H1 (cell line): ENCODE results near the gene MRPL20. TPM values are rescaled to one million over a fixed set of nuclear protein-coding genes. Genes with fewer than 3 reads are reported as not detected.
A peak's percentile ranks its signal among the peaks of the same experiment; 100 is the strongest.

Source experiments
- CTCF ChIA-PET: fragments of 300-600 bp; sonication (Branson Sonifier 250); formaldehyde crosslinking; loops from one replicate; lab custom pipeline; 2021; ENCODE audit not compliant: partially characterized antibody; lab: Charles Lee
- POLR2A ChIA-PET: fragments of 300-600 bp; sonication (Branson Sonifier 250); formaldehyde crosslinking; loops from one replicate; lab custom pipeline; 2021; ENCODE audit warnings: inconsistent platforms; ENCODE audit not compliant: partially characterized antibody; lab: Charles Lee
- DNase-seq, 2 experiments: peaks; one replicate each; pipeline versions ENCODE4 v3.0.0 to v3.0.0-alpha.2; 2010 to 2022; ENCODE audit warnings: low spot score in 2 of 2, low read depth in 1 of 2, mixed read lengths in 1 of 2
- FAIRE-seq: peaks from 2 replicates; lab custom pipeline; 2011; peaks lifted over from hg19 to GRCh38; lab: Jason Lieb, UNC
- H2AFZ ChIP-seq: 2 replicates; pipeline ENCODE4 v1.8.1; 2012; ENCODE audit warnings: low read length, inconsistent platforms
- H2AK5ac ChIP-seq: 2 replicates; pipeline ENCODE4 v1.6.1; 2013; ENCODE audit warnings: low read depth, low read length
- H2BK120ac ChIP-seq: replicated peaks from 2 replicates; pipeline ENCODE3; 2013; ENCODE audit warnings: low read depth, low read length, inconsistent platforms
- H2BK12ac ChIP-seq: 2 replicates; pipeline ENCODE4 v1.6.1; 2013; ENCODE audit warnings: low read depth, low read length
- H2BK15ac ChIP-seq: 2 replicates; pipeline ENCODE4 v1.6.1; 2013; ENCODE audit warnings: low read length
- H2BK20ac ChIP-seq: 2 replicates; pipeline ENCODE4 v1.6.1; 2013; ENCODE audit warnings: low read length
- H2BK5ac ChIP-seq: 2 replicates; pipeline ENCODE4 v1.6.1; 2013; ENCODE audit warnings: low read depth, low read length
- H3K14ac ChIP-seq: 2 replicates; pipeline ENCODE4 v1.6.1; 2013; ENCODE audit warnings: inconsistent platforms; ENCODE audit not compliant: insufficient read length
- H3K18ac ChIP-seq: 2 replicates; pipeline ENCODE4 v1.6.1; 2013; ENCODE audit warnings: low read length; ENCODE audit errors: extremely low read depth
- H3K23ac ChIP-seq: 2 replicates; pipeline ENCODE4 v1.6.1; 2013; ENCODE audit warnings: inconsistent platforms; ENCODE audit not compliant: insufficient read length
- H3K23me2 ChIP-seq: 2 replicates; pipeline ENCODE4 v1.6.1; 2013; ENCODE audit warnings: low read depth, low read length
- H3K27ac ChIP-seq: 2 replicates; pipeline ENCODE4 v1.6.1; 2011; ENCODE audit warnings: low read depth, low read length, inconsistent platforms
- H3K27me3 ChIP-seq, 4 experiments: replicated peaks in 1 of 4; 1 replicate in 1 of 4; 2 replicates in 3 of 4; pipeline versions ENCODE4 v1.6.1 to v1.8.1; 2011 to 2013; ENCODE audit warnings: low read length in 3 of 4, mild to moderate bottlenecking in 3 of 4, inconsistent platforms in 2 of 4, mixed read lengths in 2 of 4, moderate library complexity in 1 of 4; ENCODE audit not compliant: control insufficient read depth in 3 of 4, insufficient read depth in 3 of 4; ENCODE audit errors: extremely low read depth in 1 of 4
- H3K36me3 ChIP-seq, 4 experiments: 2 replicates each; pipeline versions ENCODE4 v1.6.1 to v1.8.1; 2011 to 2013; ENCODE audit warnings: mild to moderate bottlenecking in 4 of 4, low read length in 3 of 4, moderate library complexity in 2 of 4, control low read depth in 1 of 4, inconsistent platforms in 1 of 4; ENCODE audit not compliant: insufficient read depth in 4 of 4, control insufficient read depth in 2 of 4
- H3K4ac ChIP-seq: replicated peaks from 2 replicates; pipeline ENCODE3; 2013; ENCODE audit warnings: low read length, low read depth, mixed read lengths, inconsistent platforms; ENCODE audit not compliant: insufficient read length
- H3K4me1 ChIP-seq, 4 experiments: replicated peaks in 1 of 4; 1 replicate in 1 of 4; 2 replicates in 3 of 4; pipeline versions ENCODE4 v1.6.1 to v1.8.1; 2011 to 2013; ENCODE audit warnings: low read length in 3 of 4, inconsistent platforms in 2 of 4, mixed read lengths in 1 of 4; ENCODE audit not compliant: insufficient read depth in 4 of 4, control insufficient read depth in 3 of 4
- H3K4me2 ChIP-seq, 2 experiments: 2 replicates each; pipeline versions ENCODE4 v1.6.1 to v1.8.1; 2011 to 2013; ENCODE audit warnings: low read depth in 2 of 2, low read length in 2 of 2, control low read depth in 1 of 2, inconsistent platforms in 1 of 2, mild to moderate bottlenecking in 1 of 2; ENCODE audit not compliant: insufficient read depth in 1 of 2
- H3K4me3 ChIP-seq, 4 experiments: fragments of 200-600, 300-600 bp in 1 of 4; sonication (generic), shearing (Covaris generic), sonication (Bioruptor Twin) in 1 of 4; 2 replicates each; pipeline versions ENCODE4 v1.5.1 to v1.8.1; 2011 to 2016; ENCODE audit warnings: low read length in 4 of 4, low read depth in 3 of 4, control low read depth in 2 of 4, inconsistent platforms in 2 of 4, mild to moderate bottlenecking in 2 of 4, mixed read lengths in 1 of 4, moderate library complexity in 1 of 4; ENCODE audit not compliant: insufficient read depth in 2 of 4; ENCODE audit errors: extremely low read depth in 1 of 4
- H3K56ac ChIP-seq: replicated peaks from 2 replicates; pipeline ENCODE3; 2013; ENCODE audit warnings: low read depth, mild to moderate bottlenecking, mixed read lengths, low read length, inconsistent platforms; ENCODE audit not compliant: insufficient read length
- H3K79me1 ChIP-seq: 2 replicates; pipeline ENCODE4 v1.6.1; 2013; ENCODE audit warnings: low read depth, low read length, control low read depth
- H3K79me2 ChIP-seq, 2 experiments: 2 replicates each; pipeline versions ENCODE4 v1.6.1 to v1.8.1; 2012 to 2013; ENCODE audit warnings: low read length in 2 of 2, mild to moderate bottlenecking in 2 of 2, inconsistent platforms in 1 of 2; ENCODE audit not compliant: insufficient read depth in 2 of 2, control insufficient read depth in 1 of 2
- H3K9ac ChIP-seq, 4 experiments: replicated peaks in 1 of 4; 1 replicate in 1 of 4; 2 replicates in 3 of 4; pipeline versions ENCODE4 v1.6.1 to v1.8.1; 2011 to 2013; ENCODE audit warnings: low read depth in 3 of 4, low read length in 3 of 4, control low read depth in 2 of 4, mild to moderate bottlenecking in 2 of 4, moderate library complexity in 2 of 4, inconsistent platforms in 1 of 4; ENCODE audit errors: extremely low read depth in 1 of 4
- H3K9me3 ChIP-seq, 2 experiments: 2 replicates each; pipeline versions ENCODE4 v1.6.1 to v1.8.1; 2012 to 2013; ENCODE audit warnings: mild to moderate bottlenecking in 2 of 2, moderate library complexity in 2 of 2, control low read depth in 1 of 2, inconsistent platforms in 1 of 2, low read depth in 1 of 2, low read length in 1 of 2, mixed read lengths in 1 of 2; ENCODE audit not compliant: insufficient read depth in 2 of 2
- H4K20me1 ChIP-seq, 2 experiments: replicated peaks in 1 of 2; 2 replicates each; pipeline versions ENCODE3 to v1.8.1; 2011 to 2013; ENCODE audit warnings: inconsistent platforms in 2 of 2, low read length in 2 of 2, mild to moderate bottlenecking in 1 of 2; ENCODE audit not compliant: insufficient read depth in 2 of 2, control insufficient read depth in 1 of 2
- H4K5ac ChIP-seq: 2 replicates; pipeline ENCODE4 v1.6.1; 2013; ENCODE audit warnings: low read length, low read depth, mixed read lengths, inconsistent platforms; ENCODE audit not compliant: insufficient read length
- H4K8ac ChIP-seq: 2 replicates; pipeline ENCODE4 v1.8.0; 2013; ENCODE audit warnings: mild to moderate bottlenecking, moderate library complexity, low read length, inconsistent platforms; ENCODE audit not compliant: insufficient read depth; ENCODE audit errors: extremely low read depth
- H4K91ac ChIP-seq: replicated peaks from 2 replicates; pipeline ENCODE3; 2013; ENCODE audit warnings: low read length, mixed read lengths, inconsistent platforms; ENCODE audit not compliant: insufficient read length
- CEBPB ChIP-seq: IDR thresholded peaks from 2 replicates; pipeline ENCODE4 v1.6.1; 2012; ENCODE audit warnings: low read depth, low read length
- GABPA ChIP-seq: IDR thresholded peaks from 2 replicates; pipeline ENCODE4 v1.6.1; 2011; ENCODE audit warnings: mild to moderate bottlenecking, low read length, moderate library complexity, borderline replicate concordance; ENCODE audit not compliant: insufficient read depth
- NANOG ChIP-seq: IDR thresholded peaks from 2 replicates; pipeline ENCODE4 v1.6.1; 2011; ENCODE audit warnings: low read length, low read depth, mild to moderate bottlenecking, inconsistent platforms; ENCODE audit not compliant: insufficient read depth, poor library complexity, severe bottlenecking
- SRF ChIP-seq: IDR thresholded peaks from 2 replicates; pipeline ENCODE4 v1.6.1; 2011; ENCODE audit warnings: mild to moderate bottlenecking, low read depth, low read length, moderate library complexity
- TEAD4 ChIP-seq: IDR thresholded peaks from 2 replicates; pipeline ENCODE4 v1.6.1; 2012; ENCODE audit warnings: low read depth, low read length, inconsistent platforms, mixed read lengths
- WGBS, 2 experiments: shearing (Covaris generic) in 1 of 2; methylation state at CpG; one replicate each; pipeline versions ENCODE4 v1.1.6 to v1.1.7; 2013 to 2015; ENCODE audit warnings: low lambda C conversion rate in 2 of 2, mixed read lengths in 2 of 2, inconsistent platforms in 1 of 2, low coverage in 1 of 2, missing lambda C conversion rate in 1 of 2; ENCODE audit not compliant: insufficient replicate concordance in 2 of 2, insufficient coverage in 1 of 2, insufficient read length in 1 of 2; ENCODE audit errors: extremely low coverage in 1 of 2, missing lambda C conversion rate in 1 of 2; 5-methylcytosine and 5-hydroxymethylcytosine counted together
- polyA plus RNA-seq, 7 experiments: library from polyadenylated mRNA; depleted of rRNA in 3 of 7; stranded (reverse) in 5 of 7; unstranded in 2 of 7; fragments of >200 nt in 5 of 7; fragments of 200-250 nt in 2 of 7; gene quantifications; 1 replicate in 5 of 7; 2 replicates in 1 of 7; 4 replicates in 1 of 7; pipeline versions ENCODE4 v1.2.1 to v1.2.3, GENCODE V29; 2011 to 2013; ENCODE audit warnings: missing spikeins in 2 of 7, mixed read lengths in 2 of 7
- total RNA-seq: library from RNA; stranded (reverse); fragmentation: NEBNext Ultra II Directional; extraction: Animal tissue kit (Norgen Biotek cat#: 25700); gene quantifications from 2 replicates; pipeline ENCODE4 v1.2.1, GENCODE V29; 2021
- TF ChIP-seq, protein P1 (sequence below): IDR thresholded peaks from 2 replicates; pipeline ENCODE4 v1.6.1; 2012; ENCODE audit warnings: inconsistent platforms

Gene MRPL20
- total and polyA plus RNA-seq, 2 of the 8 experiments (the other 6 are each of a cell fraction or from before 2014, with no cell fraction given): 126 to 151 TPM

DNA sequence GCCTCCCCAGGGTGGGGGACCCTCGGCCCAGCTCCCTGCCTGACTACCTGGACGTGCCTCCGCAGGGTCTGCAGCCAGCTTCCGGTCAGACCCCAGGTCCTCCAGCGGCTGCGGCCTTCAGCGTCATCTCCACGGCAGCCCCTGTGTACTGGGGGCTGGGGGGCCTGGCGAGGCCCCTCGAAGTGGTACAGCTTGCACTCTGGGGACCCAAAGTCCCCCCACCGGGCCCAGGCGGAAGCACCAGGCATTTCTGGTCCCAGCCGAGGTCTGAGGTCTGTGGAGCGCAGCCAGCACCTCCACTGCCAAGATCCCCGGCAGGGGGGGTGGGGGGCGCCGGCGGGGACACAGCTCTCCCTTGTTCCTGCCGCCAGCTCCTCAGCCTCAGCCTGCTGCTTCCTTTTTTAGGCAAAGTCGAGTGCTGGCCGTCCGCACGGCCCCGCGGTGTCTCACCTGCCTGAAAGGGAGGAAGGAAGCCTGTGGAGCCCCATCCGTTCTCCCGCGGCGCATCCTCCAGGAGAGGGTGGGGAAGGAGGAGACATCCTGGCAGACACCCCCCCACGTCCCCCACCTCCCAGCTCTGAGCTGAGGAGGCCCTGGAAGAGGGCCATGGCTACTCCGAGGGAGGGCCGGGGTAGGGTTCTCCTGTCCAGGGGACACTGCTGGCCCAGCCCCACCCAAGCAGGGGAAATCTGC, 27.2 kb upstream of the MRPL20 start:
- H3K79me1 ChIP-seq: no peaks in the 10 kb centered on the region
- H3K4me1 ChIP-seq: peaks cover 0 to 59% (median 42%) of the 10 kb centered on the region in 4 experiments; a peak in 6 of 7 replicates
- peak overlapping the region; percentile 92; the same call in 1 of the 2 replicates for H2BK15ac ChIP-seq
- peaks cover 4 to 7% of the 10 kb centered on the region in 2 experiments for H4K20me1 ChIP-seq
- H2BK5ac ChIP-seq: peak overlapping the region; percentile 95; the same call in 1 of the 2 replicates
- H2BK120ac ChIP-seq: no peak overlapping the region
- H3K23me2 ChIP-seq: peaks cover 18% of the 10 kb centered on the region; the same call in 1 of the 2 replicates
- peak overlapping the region; percentile 54 to 94 for H3K4me2 ChIP-seq
- H3K18ac ChIP-seq: peak overlapping the region; percentile 86
- H3K27me3 ChIP-seq: peaks cover 0 to 3% (median 0%) of the 10 kb centered on the region in 4 experiments; a peak in 2 of 7 replicates
- no peak overlapping the region for H3K23ac ChIP-seq
- H2BK20ac ChIP-seq: peak overlapping the region; percentile 90; the same call in 1 of the 2 replicates
- H2AK5ac ChIP-seq: no peak overlapping the region
- H2AFZ ChIP-seq: no peak overlapping the region
- peak overlapping the region; percentile 100 for H3K4ac ChIP-seq
- peak overlapping the region; percentile 99 for H4K91ac ChIP-seq
- no peak for TF ChIP-seq TEAD4
- TF ChIP-seq, protein P1, sequence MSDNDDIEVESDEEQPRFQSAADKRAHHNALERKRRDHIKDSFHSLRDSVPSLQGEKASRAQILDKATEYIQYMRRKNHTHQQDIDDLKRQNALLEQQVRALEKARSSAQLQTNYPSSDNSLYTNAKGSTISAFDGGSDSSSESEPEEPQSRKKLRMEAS: no peak
- TF ChIP-seq NANOG: no peak
- TF ChIP-seq SRF: peak; percentile 90
- TF ChIP-seq CEBPB: no peak
- 0 out of 2 replicates have a peak, but pooled peaks have one; percentile 7 for TF ChIP-seq GABPA
- H3K9me3 ChIP-seq: no peaks in the 10 kb centered on the region
- H3K4me3 ChIP-seq: peak overlapping the region in 3 of 4 experiments; percentile 17 to 72 (median 21); a peak in 6 of 8 replicates
- ChIA-PET CTCF (interaction anchor here (0.8 to 2.1 kb wide), 10 partner anchors 13 to 116 kb away, joined by 3 to 9 read pairs (median 4); partner anchors contain the start of gene ANKRD65), POLR2A (interaction anchor here (1.1 to 22.9 kb wide), 12 partner anchors 12 to 105 kb away, joined by 3 to 515 read pairs (median 4); partner anchors contain the start of genes ANKRD65, CCNL2 and MRPL20)
- no peak overlapping the region for H3K56ac ChIP-seq
- peak overlapping the region; percentile 57 for H4K8ac ChIP-seq
- WGBS, 2 experiments: 23% methylated on average over 23 of the region's 32 CpGs; no CpG with 5 or more reads in 1 of the 2 experiments
- peak in 1 of 2 experiments; percentile 83 for DNase-seq
- peak overlapping the region; percentile 59; the same call in 1 of the 2 replicates for H3K27ac ChIP-seq
- no peak overlapping the region for H3K14ac ChIP-seq
- no peak overlapping the region for H4K5ac ChIP-seq
- peak overlapping the region; percentile 96; the same call in 1 of the 2 replicates for H2BK12ac ChIP-seq
- peaks cover 0 to 5% (median 0%) of the 10 kb centered on the region in 4 experiments; a peak in 1 of 8 replicates for H3K36me3 ChIP-seq
- H3K79me2 ChIP-seq: peaks cover 0 to 8% of the 10 kb centered on the region in 2 experiments; a peak in 1 of 4 replicates
- peak overlapping the region in 1 of 4 experiments; percentile 12; a peak in 2 of 7 replicates for H3K9ac ChIP-seq
- FAIRE-seq: no peak
